NOMO-1 treated with DMSO at 0.1 percent for 48 hours (cell line): ENCODE results near the gene HBEGF.

Source experiments
- DNase-seq: peaks from one replicate; lab custom pipeline; 2025; ENCODE audit not compliant: unreplicated experiment; lab: John Stamatoyannopoulos, UW

Gene HBEGF

DNA sequence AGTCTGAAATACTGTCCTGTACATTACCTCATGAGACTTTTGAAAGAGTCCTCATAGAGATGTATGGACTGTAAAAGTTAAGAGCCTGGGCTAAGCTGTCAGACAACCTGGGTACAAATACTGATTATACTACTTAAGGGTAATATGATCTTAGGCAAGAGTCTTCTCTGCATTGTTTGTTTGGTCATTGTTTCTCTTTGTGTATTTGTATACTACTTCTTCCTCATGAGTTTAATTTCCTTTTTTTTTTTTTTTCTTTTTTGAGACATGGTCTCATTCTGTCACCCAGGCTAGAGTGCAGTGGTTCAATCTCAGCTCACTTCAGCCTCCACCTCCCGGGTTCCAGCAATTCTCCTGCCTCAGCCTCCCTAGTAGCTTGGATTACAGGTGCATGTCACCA lies 40.9 kb downstream of the HBEGF start:
- no peak for DNase-seq

DNA sequence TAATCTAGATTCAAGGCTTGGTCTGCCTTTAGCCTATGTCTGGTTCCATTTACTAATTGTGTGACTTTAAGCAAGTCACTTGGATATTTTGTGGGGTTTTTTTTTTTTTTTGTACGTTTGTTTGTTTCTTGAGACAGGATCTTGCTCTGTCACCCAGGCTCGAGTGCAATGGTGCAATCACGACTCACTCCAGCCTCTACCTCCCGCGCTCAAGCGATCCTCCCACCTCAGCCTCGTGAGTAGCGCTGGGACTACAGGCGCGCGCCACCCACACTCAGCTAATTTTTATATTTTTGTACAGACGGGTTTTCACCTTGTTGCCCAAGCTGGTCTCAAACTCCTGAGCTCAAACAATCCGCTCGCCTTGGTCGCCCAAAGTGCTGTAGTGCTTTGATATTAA lies 42.4 kb downstream of the HBEGF start:
- no peak for DNase-seq

DNA sequence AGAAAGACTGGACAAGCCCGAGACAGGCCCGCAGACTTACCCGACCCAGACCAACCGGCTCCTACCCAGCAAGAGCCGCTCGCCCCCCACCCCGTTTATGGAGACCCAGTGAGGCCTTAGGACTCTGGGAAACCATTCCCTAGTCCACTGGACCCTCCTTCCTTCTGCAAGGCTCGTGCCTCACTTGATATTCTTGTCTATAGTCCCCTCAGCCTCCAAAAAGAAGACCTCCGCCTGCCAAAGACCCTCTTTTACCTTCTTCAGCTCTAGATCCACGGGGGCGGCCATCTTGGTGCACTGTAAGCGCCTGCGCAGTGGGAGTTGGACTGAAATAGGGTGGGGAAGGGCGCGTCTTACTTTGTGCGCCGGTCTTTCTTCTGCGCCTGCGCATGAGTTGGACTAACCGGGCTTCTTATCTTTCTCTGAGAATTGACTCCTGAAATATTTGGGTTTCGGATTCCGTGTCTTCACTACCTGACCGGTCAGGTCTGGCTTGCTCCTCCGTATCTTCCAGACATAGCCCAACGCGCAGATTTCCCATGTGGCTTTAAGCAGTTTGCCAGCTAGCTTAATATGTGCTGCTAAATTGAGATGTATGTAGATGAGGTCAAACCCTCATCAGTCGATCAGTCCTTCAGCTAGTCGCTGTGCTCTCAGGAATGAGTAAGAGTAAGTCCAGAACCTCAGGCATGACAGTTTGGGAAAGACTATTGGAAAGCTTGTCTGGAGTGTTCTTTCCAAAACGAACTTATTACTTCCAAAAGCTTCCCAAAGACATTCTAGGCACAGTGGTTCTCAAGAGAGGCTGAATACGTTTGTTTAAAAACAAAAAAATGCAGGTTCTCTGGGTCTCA lies 43.4 kb downstream of the HBEGF start, which contains the start of gene PFDN1:
PFDN1 (minus strand) TSS at position 316 of the 854 bp plus-strand sequence; CDS start at position 288, 28 bp downstream.
- peak; percentile 97 for DNase-seq

DNA sequence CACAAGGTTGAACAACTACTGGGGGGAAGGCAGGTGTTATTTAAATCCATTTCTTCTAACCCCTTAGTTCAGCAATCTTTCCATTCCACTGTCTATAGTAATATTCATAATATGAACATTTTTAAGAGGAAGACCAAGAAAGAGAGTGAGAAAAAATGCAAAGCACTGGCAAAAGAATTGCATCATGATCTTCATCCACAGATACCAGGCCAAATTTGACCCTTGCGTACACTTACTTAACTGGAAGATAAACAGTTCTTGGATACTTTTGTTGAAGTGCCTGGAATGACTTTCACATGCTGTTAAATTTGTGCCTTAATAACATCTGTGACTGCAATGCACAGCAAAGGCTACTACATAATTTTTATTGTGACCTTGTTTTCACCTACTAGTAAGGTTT lies 45.3 kb downstream of the HBEGF start:
- DNase-seq: no peak

DNA sequence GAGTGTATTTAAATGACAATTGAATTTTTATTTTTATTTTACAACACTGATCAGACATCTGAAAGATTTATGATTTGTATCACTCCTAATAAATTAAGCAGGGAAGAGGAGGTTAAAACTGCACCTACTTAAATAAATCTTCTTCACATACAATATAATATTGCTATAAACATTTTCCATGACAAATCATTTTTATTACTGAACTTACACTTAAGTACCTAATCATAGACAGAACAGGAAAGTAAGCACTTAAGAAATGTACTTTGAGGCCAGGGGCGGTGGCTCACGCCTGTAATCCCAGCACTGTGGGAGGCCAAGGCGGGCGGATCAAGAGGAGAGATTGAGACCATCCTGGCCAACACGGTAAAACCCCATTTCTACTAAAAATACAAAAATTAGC lies 47.3 kb downstream of the HBEGF start:
- no peak for DNase-seq

DNA sequence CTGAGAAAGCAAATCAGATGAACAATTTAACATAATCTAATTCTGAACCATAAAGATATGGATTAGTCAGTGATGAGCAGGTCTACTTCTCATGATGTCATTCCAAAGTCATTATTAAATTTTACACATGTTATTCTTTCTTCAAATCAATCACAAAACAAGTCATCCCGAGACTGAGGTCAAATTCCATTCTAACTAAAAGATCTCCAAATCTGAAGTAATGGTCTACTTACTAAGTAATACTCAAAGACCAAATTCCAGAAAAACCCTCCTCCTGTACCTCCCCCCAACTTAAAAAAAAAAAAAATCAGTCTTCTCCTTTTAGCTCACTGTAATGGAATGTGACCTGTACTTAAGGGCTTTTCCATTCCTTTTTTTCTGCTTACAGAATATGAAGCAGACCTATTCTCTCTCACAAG lies 48.2 kb downstream of the HBEGF start:
- DNase-seq: no peak

DNA sequence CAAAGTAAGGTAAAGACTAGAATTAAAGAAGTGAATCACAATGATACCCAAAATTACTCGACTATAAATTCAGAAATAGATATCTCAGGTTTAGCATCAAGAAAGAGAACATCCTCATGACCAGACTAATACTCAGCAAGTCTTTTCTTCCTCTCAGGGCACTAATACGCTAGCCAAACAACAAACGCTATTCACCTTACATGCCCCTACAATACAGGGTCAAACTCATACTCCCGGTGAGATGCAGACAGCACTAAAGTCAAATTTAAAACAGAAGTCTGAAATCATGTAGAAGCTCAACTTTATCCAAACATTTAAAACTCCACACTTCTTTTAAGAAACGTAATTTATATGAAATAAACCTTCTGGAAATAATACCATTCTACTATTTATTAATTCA lies 49.1 kb downstream of the HBEGF start:
- no peak for DNase-seq

DNA sequence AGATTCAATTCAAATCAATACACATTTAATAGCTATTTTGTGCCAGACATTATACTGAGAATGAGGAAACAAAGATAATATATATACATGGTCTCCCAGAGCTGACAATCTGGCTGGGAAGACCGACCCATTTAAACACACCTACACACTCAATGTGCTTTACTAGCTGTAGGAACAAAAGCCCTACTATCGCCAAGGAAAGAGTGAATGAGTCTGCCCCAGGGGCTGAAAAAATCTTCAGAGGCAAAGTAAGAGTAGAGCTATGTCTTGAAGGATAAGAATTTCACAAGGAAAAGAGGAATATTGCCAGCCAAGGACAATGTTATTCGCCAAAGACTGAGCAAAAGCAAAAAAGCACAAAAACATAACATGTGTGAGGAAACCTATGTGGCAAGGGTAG lies 50.1 kb downstream of the HBEGF start:
- no peak for DNase-seq

DNA sequence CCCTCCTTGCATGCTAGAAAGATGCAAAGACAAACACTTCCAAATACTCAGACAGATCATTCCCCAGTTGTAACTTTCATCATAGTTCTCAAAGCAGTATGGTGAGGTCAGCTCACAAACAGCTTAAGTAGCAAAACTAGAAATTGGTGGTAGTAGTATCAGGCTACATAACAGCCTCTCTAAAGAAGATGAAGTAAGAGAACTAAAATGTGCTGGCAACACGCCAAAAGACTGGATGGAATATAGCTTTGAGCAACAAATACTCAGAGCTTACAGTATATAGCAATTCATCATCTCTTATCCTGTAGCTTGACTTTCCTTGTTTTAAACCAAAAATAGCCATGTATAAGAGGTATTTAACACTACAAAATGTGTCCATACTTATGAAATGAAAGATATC lies 51.0 kb downstream of the HBEGF start:
- peak; percentile 26 for DNase-seq

DNA sequence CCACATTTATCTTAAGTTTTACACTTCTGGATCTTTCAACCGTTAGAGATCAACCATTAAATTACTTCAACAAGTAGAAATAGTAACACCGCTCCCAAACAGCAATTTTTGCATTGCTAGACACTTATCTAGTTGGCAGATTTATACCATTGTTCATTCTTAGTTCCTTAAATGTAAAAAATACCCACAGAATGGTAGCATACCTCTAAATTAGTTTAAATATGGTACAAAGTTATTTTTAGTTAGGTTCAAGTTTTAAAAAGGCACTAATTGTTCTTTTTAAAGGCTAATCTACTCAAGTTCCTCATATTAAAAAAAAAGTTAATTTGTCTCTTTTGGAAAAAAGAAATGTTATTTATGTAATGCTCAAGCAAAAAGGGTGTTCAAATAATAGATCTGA lies 51.6 kb downstream of the HBEGF start:
- DNase-seq: peak; percentile 46

DNA sequence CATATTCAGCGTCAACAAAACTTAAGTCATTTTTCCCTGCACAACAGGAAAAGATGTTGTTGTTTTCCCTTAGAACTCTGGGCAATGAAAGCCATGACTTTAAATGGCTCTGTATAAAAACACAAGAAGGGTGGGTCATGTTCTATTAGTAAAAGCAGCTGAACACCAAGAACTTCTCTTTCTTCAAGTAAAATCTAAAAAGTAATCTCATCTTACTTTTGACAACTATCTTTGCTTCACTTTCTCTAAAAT lies 52.6 kb downstream of the HBEGF start:
- no peak for DNase-seq

DNA sequence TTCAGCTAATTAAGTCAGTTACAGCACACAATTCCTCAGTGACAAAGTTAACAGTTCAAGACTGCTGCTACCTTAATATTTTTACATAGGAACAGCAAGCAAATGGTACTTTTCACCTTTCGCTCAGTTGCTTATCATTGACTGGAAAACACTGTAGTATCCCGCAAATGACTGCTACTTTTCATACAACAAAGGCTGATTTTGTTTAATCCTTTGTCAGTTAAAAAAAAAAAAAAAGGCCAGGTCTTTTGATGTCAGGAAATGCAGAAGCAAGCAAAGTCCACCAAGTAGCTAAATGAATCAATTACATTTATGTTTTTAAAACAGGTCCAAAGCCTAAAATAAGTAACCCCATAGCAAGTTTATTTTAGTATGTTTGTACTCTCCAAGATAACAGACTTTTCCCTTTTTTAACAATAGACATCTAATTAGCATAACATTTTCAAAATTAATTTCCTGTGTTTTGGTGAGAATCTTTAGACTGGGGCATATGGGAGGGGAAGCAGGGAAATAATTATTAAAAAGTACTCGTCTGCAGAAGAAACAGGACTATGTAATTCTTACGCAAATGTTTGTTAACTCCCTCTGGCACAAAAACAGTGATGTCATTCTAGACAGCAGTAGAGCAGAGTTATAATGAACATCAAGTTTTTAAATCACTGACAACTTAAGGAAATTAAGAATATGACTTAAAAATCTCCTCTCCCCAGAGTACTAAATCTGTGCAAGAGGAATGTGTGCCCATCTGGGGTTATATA lies 53.1 kb downstream of the HBEGF start:
- DNase-seq: peak; percentile 37

DNA sequence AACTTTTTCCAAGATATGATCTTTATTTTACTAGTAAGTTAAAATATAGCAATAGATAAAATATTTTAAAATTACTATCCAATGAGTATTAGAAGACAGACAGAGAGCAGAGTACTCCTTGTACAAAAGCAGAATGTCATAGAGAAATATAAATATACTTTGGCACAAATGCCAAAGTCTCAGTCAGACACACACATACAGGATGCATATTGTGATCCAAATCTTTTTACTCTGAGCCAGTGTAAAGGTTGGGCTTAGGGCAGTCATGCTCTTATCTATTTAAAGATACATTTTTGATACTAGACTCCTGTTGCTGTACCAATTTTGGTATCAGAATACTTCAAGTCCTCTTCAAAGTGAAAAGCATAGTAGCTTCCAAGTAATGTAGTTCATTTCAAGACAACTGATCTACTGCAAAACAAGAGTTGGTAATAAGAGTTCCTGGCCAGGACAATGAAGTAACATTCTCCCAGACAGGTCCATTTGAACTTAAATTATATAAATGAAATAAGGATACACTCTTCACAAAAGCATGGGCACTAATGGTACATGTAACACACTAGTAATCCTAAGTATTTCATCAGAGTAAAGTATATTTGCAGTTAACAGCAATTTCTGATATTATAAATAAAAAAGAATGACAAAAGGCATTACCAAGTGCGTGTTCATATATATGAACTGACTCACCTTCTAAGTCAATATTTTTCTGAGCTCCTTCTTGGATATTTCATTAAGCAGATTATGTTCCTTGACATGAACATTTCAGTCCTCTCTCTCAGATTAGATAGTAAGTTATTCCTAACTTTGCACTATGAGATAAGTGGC lies 54.0 kb downstream of the HBEGF start:
- DNase-seq: no peak

DNA sequence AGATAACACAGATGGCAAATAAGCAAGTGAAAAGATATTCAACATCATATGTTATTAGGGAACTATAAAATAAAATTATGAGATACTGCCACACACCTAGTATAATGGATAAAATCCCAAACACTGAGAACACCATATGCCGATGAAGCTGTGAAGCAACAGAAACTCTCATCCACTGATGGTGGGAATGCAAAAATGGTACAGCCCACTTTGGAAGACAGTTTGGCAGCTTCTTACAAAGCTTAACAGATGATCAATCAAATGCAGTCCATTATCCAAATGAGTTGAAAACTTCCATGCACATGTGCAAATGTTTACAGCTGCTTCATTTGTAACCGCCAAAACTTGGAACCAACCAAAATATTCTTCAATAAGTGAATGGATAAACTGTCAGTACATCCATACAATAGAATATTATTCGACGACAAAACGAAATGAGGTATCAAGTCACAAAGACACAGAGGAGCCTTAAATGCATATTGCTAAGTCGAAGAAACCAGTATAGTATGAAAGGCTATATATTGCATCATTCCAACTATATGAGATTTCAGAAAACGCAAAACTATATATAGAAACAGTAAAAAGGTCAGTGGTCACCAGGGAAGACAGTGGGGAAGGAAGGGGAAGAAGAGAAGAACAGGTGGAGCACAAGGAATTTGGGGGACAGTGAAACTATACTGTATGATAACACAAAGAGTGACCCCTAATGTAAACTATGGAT lies 58.4 kb downstream of the HBEGF start:
- DNase-seq: no peak

DNA sequence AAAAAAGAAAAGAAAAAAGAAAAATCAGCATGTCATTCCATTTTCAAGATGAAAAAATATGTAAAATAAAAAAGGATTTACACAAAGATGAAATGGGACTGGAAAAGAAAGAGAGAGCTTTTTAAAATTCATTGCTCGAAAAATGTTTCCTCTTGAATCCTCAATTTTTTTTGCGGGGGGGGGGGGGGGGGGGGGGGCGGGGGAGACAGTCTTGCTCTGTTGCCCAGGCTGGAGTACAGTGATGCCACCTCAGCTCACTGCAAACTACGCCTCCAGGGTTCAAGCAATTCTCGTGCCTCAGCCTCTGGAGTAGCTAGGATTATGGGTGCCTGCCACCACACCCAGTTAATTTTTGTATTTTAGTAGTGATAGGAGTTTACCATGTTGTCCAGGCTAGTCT lies 60.0 kb downstream of the HBEGF start:
- DNase-seq: no peak

DNA sequence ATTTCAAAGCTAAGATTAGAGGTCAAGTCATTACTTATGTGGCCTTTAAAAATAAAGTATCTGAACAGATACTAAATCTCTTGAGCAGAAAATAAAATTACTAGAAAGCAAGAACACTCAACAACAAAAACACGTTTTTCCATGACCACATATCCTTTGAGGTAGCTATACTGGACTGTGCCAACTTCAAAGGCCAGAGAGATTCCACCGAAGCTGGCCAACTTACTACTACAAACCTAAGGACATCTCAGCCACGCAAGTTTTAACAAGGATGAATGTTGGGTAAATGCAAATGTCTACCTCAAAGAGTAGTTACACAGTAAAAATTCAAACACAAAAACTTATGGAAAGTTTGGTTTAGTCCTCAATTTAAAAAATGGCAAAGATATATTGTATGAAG lies 62.4 kb downstream of the HBEGF start:
- no peak for DNase-seq
